ENCODE measurements around the gene ZNF423. TPM values are rescaled to one million over a fixed set of nuclear protein-coding genes. Genes with fewer than 3 reads are reported as not detected.

ZNF423 gene
- total RNA-seq, 1 donor from 2014 or later, result 10.6 TPM

DNA sequence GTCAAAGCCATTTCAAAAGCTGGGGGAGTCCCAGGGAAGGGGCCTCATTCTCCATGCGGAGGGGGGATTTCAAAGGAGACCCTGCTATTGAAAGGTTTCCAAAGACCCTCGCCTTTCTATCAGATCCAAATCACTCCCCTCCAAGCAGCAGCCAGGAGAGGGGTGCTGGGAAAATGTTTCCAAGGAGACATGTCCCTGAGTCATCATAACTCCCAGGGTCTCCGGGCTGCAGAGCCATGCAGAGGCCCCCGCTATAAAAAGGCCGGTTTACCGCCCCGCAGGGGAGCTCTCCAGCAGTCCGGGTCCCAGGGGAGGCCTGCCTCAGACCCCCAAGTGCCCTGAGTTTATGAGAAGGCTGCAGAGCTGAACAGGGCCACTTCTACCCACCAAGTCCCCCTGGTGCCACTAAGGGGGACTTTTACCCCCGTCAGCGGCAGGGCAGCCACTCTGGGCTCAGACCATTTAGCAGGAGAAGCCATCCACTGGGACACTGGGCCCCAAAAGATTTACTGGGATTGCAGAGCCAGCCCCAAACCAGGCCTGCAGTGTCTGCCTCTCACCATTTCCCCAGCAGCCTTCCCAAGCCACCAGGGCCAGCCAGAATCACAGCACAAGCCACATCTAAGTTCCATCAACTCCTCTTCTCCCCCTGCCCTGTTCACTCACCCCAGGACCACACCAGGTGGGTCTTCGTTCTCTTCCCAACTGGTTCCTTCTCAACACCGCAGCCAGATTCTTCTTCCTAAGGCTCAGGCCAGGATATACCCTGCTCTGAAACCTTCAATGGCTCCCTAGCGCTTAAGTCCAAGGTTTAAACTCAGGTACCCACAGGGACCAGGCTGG lies 234.4 kb downstream of the ZNF423 start:
- Mint-ChIP-seq H3K4me3 (ENCODE audit: unreplicated experiment) (no peak overlapping the region), H3K4me1 (ENCODE audit: low read depth, unreplicated experiment) (peaks cover 3% of the 10 kb centered on the region), H3K36me3 (ENCODE audit: low read depth, unreplicated experiment) (peaks cover 2% of the 10 kb centered on the region), H3K27me3 (ENCODE audit: low read depth, unreplicated experiment) (no peaks in the 10 kb centered on the region), H3K9me3 (ENCODE audit: unreplicated experiment) (no peaks in the 10 kb centered on the region), H3K27ac (ENCODE audit: unreplicated experiment) (peak overlapping the region; percentile 58)
- no peak overlapping the region for H3K4me3 ChIP-seq (ENCODE audit: insufficient read depth, low read depth, low read length)
- DNase-seq (ENCODE audit: low read depth), result no peak
- H3K27me3 ChIP-seq (ENCODE audit: insufficient read depth, low read length), result no peaks in the 10 kb centered on the region
- H3K27ac ChIP-seq (ENCODE audit: low read depth, low read length), result peak overlapping the region; percentile 71
- H4K20me1 ChIP-seq (ENCODE audit: insufficient read depth, low read length), result no peaks in the 10 kb centered on the region
- H3K9ac ChIP-seq (ENCODE audit: low read length), result peak overlapping the region; percentile 71
- no peaks in the 10 kb centered on the region for H3K36me3 ChIP-seq (ENCODE audit: insufficient read depth, low read length)
- FAIRE-seq, result no peak
- no peaks in the 10 kb centered on the region for H3K9me3 ChIP-seq (ENCODE audit: insufficient read depth, low read depth, low read length)
- H3K79me2 ChIP-seq (ENCODE audit: insufficient read depth, low read length), result no peaks in the 10 kb centered on the region
- TF ChIP-seq, protein P1, sequence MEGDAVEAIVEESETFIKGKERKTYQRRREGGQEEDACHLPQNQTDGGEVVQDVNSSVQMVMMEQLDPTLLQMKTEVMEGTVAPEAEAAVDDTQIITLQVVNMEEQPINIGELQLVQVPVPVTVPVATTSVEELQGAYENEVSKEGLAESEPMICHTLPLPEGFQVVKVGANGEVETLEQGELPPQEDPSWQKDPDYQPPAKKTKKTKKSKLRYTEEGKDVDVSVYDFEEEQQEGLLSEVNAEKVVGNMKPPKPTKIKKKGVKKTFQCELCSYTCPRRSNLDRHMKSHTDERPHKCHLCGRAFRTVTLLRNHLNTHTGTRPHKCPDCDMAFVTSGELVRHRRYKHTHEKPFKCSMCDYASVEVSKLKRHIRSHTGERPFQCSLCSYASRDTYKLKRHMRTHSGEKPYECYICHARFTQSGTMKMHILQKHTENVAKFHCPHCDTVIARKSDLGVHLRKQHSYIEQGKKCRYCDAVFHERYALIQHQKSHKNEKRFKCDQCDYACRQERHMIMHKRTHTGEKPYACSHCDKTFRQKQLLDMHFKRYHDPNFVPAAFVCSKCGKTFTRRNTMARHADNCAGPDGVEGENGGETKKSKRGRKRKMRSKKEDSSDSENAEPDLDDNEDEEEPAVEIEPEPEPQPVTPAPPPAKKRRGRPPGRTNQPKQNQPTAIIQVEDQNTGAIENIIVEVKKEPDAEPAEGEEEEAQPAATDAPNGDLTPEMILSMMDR (IDR thresholded peaks at IDR 0.05; ENCODE audit: insufficient read depth, low read depth, low read length), result no peak
- TF ChIP-seq EZH2 (IDR thresholded peaks at IDR 0.05; ENCODE audit: insufficient read depth, low read length), result no peak
- H3K4me2 ChIP-seq (ENCODE audit: low read length), result peak overlapping the region; percentile 68
- peak overlapping the region; percentile 20 for H2AFZ ChIP-seq (ENCODE audit: low read depth, low read length)
- peaks cover 24% of the 10 kb centered on the region for H3K4me1 ChIP-seq (ENCODE audit: insufficient read depth, low read length)

DNA sequence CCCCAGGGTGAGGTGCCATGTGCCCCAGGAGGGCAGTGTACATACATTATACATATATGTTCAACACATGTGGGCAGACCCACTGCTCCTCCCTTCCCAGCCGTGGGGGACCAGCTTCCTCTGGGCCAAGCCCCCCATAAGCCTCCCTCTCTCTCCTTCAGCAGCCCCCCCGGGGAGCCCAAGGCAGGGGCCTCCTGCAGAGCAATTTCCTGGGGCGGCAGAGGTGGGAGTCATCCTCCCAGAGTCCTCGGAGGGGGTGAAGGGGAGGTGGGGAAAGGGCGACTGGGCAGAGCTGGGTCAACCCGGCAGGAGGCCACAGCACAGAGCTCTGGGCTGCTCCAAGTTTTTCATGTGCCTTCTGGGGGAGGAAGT lies 235.1 kb downstream of the ZNF423 start:
- Histone ChIP-seq H3K4me2 (ENCODE audit: low read length) (peak overlapping the region; percentile 68), H3K27me3 (ENCODE audit: insufficient read depth, low read length) (no peaks in the 10 kb centered on the region), H4K20me1 (ENCODE audit: insufficient read depth, low read length) (no peaks in the 10 kb centered on the region), H3K4me1 (ENCODE audit: insufficient read depth, low read length) (peaks cover 24% of the 10 kb centered on the region), H3K9me3 (ENCODE audit: insufficient read depth, low read depth, low read length) (no peaks in the 10 kb centered on the region), H2AFZ (ENCODE audit: low read depth, low read length) (peak overlapping the region; percentile 20), H3K79me2 (ENCODE audit: insufficient read depth, low read length) (no peaks in the 10 kb centered on the region), H3K4me3 (ENCODE audit: insufficient read depth, low read depth, low read length) (no peak overlapping the region), H3K27ac (ENCODE audit: low read depth, low read length) (peak overlapping the region; percentile 71), H3K36me3 (ENCODE audit: insufficient read depth, low read length) (no peaks in the 10 kb centered on the region), H3K9ac (ENCODE audit: low read length) (peak overlapping the region; percentile 71)
- Mint-ChIP-seq H3K27ac (ENCODE audit: unreplicated experiment) (peak overlapping the region; percentile 58), H3K36me3 (ENCODE audit: low read depth, unreplicated experiment) (peaks cover 2% of the 10 kb centered on the region), H3K4me3 (ENCODE audit: unreplicated experiment) (no peak overlapping the region), H3K9me3 (ENCODE audit: unreplicated experiment) (no peaks in the 10 kb centered on the region), H3K27me3 (ENCODE audit: low read depth, unreplicated experiment) (no peaks in the 10 kb centered on the region), H3K4me1 (ENCODE audit: low read depth, unreplicated experiment) (peaks cover 3% of the 10 kb centered on the region)
- TF ChIP-seq EZH2 (IDR thresholded peaks at IDR 0.05; ENCODE audit: insufficient read depth, low read length), result no peak
- TF ChIP-seq, protein P1 (IDR thresholded peaks at IDR 0.05; ENCODE audit: insufficient read depth, low read depth, low read length), result no peak
- no peak for DNase-seq (ENCODE audit: low read depth)
- no peak for FAIRE-seq

All from astrocyte (in vitro differentiated cells and primary cell).